Measurements from ENCODE around the gene AJM1.
"Not testable (repeated sequence)": the region's sequence is repeated elsewhere in the genome, so short reads cannot be mapped to it uniquely, and the experiment has no call there.

DNA sequence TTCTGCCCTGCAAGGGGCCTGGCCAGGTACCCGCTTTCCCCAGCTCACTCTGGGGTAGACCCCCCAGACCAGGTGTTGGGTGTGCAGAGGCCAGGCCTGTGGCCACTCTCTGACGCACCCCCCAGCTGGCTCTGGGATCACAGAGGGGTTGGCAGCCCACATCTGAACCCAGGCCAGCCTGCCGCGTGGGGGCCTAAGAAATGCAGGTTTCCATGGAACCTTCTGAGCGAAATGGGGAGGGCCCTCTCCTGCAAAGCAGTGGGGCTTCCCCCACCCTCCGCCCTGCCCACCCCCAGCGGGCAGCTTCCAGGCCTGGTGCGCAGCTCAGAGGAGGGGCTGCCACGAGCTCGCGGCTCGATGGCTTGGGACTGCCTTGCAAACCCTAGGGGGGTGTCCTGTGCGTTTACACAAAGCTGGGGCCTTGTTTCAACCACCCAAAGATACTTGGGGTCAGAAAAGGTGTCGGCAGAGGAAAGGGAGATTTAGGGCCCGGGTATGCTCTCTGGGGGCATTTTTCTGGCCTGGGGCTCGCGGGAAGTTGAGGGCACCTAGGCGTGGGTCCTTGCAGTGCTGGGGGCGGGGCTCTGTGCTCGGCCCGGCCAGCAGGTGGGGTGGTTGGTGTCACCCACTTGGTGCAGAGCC, 1.0 kb downstream of the AJM1 start:
- TF ChIP-seq, protein P1, sequence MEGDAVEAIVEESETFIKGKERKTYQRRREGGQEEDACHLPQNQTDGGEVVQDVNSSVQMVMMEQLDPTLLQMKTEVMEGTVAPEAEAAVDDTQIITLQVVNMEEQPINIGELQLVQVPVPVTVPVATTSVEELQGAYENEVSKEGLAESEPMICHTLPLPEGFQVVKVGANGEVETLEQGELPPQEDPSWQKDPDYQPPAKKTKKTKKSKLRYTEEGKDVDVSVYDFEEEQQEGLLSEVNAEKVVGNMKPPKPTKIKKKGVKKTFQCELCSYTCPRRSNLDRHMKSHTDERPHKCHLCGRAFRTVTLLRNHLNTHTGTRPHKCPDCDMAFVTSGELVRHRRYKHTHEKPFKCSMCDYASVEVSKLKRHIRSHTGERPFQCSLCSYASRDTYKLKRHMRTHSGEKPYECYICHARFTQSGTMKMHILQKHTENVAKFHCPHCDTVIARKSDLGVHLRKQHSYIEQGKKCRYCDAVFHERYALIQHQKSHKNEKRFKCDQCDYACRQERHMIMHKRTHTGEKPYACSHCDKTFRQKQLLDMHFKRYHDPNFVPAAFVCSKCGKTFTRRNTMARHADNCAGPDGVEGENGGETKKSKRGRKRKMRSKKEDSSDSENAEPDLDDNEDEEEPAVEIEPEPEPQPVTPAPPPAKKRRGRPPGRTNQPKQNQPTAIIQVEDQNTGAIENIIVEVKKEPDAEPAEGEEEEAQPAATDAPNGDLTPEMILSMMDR (IDR thresholded peaks at IDR 0.05): not testable (repeated sequence)
- not testable (repeated sequence) for TF ChIP-seq POLR2A (IDR thresholded peaks at IDR 0.05)
